HL-60 (cell line): ENCODE data around the gene CDPF1.

Experiments used
- CTCF ChIP-seq: IDR thresholded peaks from one replicate; pipeline ENCODE4 v1.5.1; 2011; ENCODE audit warnings: low read length, control low read depth, inconsistent platforms; ENCODE audit not compliant: insufficient read depth
- GABPA ChIP-seq: IDR thresholded peaks from 2 replicates; pipeline ENCODE4 v1.6.1; 2012; ENCODE audit warnings: low read depth
- POLR2AphosphoS5 ChIP-seq: IDR thresholded peaks from 2 replicates; pipeline ENCODE4 v1.6.1; 2012; ENCODE audit warnings: low read depth
- REST ChIP-seq: IDR thresholded peaks from 2 replicates; pipeline ENCODE4 v1.6.1; 2012; ENCODE audit warnings: low read depth; ENCODE audit not compliant: insufficient replicate concordance

GRCh38 chr22:46226577-46226976 is 23.5 kb downstream of the CDPF1 start:
- TF ChIP-seq CTCF (no peak), POLR2AphosphoS5 (no peak), REST (no peak), GABPA (no peak)
